GM19239 (cell line): Measurements from ENCODE around the gene ALPK3.

Experiments used
- DNase-seq: peaks from one replicate; pipeline ENCODE4 v3.0.0; 2011; ENCODE audit warnings: low spot score; ENCODE audit not compliant: insufficient read length
- FAIRE-seq: peaks from 2 replicates; lab custom pipeline; 2011; peaks lifted over from hg19 to GRCh38; lab: Jason Lieb, UNC

Gene ALPK3

GRCh38 chr15:84911879-84912660 lies 94.9 kb downstream of the ALPK3 start:
- DNase-seq, result no peak
- no peak for FAIRE-seq

- FAIRE-seq, result no peak
- no peak for DNase-seq
These were observed 96.2 kb downstream of the ALPK3 start for GRCh38 chr15:84913360-84913723.

GRCh38 chr15:84914351-84914750 lies 97.2 kb downstream of the ALPK3 start:
- no peak for FAIRE-seq

GRCh38 chr15:84914909-84915605 lies 97.9 kb downstream of the ALPK3 start:
- peak; percentile 74 for DNase-seq
- peak; percentile 81 for FAIRE-seq

More at GRCh38 chr15:84914351-84914750, 97.2 kb downstream of the ALPK3 start:
- no peak for DNase-seq

- FAIRE-seq (no peak), DNase-seq (no peak)
These were observed 98.4 kb downstream of the ALPK3 start for GRCh38 chr15:84915606-84915958.

- DNase-seq (no peak), FAIRE-seq (no peak)
These were observed 100.3 kb downstream of the ALPK3 start for GRCh38 chr15:84917452-84917851.

- FAIRE-seq, result no peak
- DNase-seq, result no peak
These were observed 102.0 kb downstream of the ALPK3 start for GRCh38 chr15:84919106-84919667.

- FAIRE-seq (no peak), DNase-seq (no peak)
These were observed 104.0 kb downstream of the ALPK3 start for GRCh38 chr15:84921121-84921520.

GRCh38 chr15:84922530-84922929 lies 105.4 kb downstream of the ALPK3 start:
- FAIRE-seq (no peak), DNase-seq (no peak)
